Calu3 (cell line): Measurements from ENCODE around the gene ITPKB. TPM values are rescaled to one million over a fixed set of nuclear protein-coding genes. Genes with fewer than 3 reads are reported as not detected.
A peak's percentile ranks its signal among the peaks of the same experiment; 100 is the strongest.

Experiments used
- BruUV-seq: library from RNA; stranded (reverse); fragments of 400-500 nt; replicated peaks from 2 replicates; lab custom pipeline; 2021; lab: Mats Ljungman, UMichigan
- CTCF ChIA-PET: fragments of 300-600 bp; sonication (Branson Sonifier 250); formaldehyde crosslinking; loops from one replicate; lab custom pipeline; 2022; ENCODE audit warnings: antibody characterized with exemption; lab: Charles Lee
- DNase-seq: peaks from one replicate; pipeline ENCODE4 v3.0.0; 2022
- H3K27ac Mint-ChIP-seq: one replicate; pipeline ENCODE4 v1.8.0; 2022; ENCODE audit warnings: mixed read lengths; ENCODE audit not compliant: unreplicated experiment
- H3K27me3 Mint-ChIP-seq: one replicate; pipeline ENCODE4 v1.8.0; 2022; ENCODE audit warnings: mixed read lengths; ENCODE audit not compliant: unreplicated experiment
- H3K36me3 Mint-ChIP-seq: one replicate; pipeline ENCODE4 v1.8.0; 2022; ENCODE audit warnings: mild to moderate bottlenecking, moderate library complexity, mixed read lengths; ENCODE audit not compliant: insufficient read depth, unreplicated experiment
- H3K4me1 Mint-ChIP-seq: one replicate; pipeline ENCODE4 v1.8.0; 2022; ENCODE audit warnings: mild to moderate bottlenecking, low read depth, mixed read lengths; ENCODE audit not compliant: unreplicated experiment
- H3K4me3 Mint-ChIP-seq: one replicate; pipeline ENCODE4 v1.8.0; 2022; ENCODE audit warnings: mild to moderate bottlenecking, low read depth, moderate library complexity, mixed read lengths; ENCODE audit not compliant: unreplicated experiment
- H3K9me3 Mint-ChIP-seq: one replicate; pipeline ENCODE4 v1.8.0; 2022; ENCODE audit warnings: low read depth, mixed read lengths; ENCODE audit not compliant: unreplicated experiment
- CTCF ChIP-seq: fragments of 200-600 bp; IDR thresholded peaks from one replicate; pipeline ENCODE4 v1.8.0; 2022; ENCODE audit warnings: antibody characterized with exemption; ENCODE audit not compliant: unreplicated experiment
- intact Hi-C: fragments of 100-400 bp; cut with micrococcal nuclease; formaldehyde crosslinking; loops from one replicate; pipeline ENCODE4 v1.10.0; 2022; ENCODE audit not compliant: unreplicated experiment
- total RNA-seq: library from RNA; stranded (reverse); gene quantifications from 2 replicates; pipeline ENCODE4 v1.2.3, GENCODE V29; 2022

Gene ITPKB
- total RNA-seq, 1 experiment from 2014 or later, result 11.8 TPM

DNA sequence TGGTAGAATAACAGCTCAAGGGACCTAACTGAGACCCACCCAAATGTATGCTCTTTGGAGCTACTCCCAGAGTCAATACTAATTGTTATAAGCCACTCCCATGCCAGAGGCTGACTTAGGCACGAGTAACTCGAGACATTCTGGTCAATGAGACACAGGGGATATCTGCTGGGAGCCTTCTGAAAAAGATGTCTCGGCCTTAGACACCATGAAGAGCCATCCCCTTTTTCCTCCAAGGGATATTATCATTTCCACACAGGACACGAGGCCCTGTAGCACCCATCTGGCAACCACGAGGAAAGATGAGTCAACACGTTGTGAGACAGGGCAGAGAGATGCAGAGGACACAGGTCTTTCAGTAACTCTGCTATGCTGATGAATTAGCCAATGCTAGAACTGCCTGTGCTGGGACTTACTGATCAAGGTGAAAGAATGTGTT, 30.7 kb downstream of the ITPKB start:
- Mint-ChIP-seq H3K4me1 (no peaks in the 10 kb centered on the region), H3K27ac (no peak overlapping the region), H3K9me3 (no peaks in the 10 kb centered on the region), H3K27me3 (no peaks in the 10 kb centered on the region), H3K36me3 (peaks cover 13% of the 10 kb centered on the region), H3K4me3 (no peak overlapping the region)
- no peak for TF ChIP-seq CTCF
- no TSS peak for BruUV-seq
- CTCF ChIA-PET, result interaction anchor here (0.7 to 1.4 kb wide), 2 partner anchors 12 to 19 kb away, joined by 3 to 5 read pairs; no protein-coding TSS in a partner anchor
- no peak for DNase-seq
- intact Hi-C loops, result no loop called here

DNA sequence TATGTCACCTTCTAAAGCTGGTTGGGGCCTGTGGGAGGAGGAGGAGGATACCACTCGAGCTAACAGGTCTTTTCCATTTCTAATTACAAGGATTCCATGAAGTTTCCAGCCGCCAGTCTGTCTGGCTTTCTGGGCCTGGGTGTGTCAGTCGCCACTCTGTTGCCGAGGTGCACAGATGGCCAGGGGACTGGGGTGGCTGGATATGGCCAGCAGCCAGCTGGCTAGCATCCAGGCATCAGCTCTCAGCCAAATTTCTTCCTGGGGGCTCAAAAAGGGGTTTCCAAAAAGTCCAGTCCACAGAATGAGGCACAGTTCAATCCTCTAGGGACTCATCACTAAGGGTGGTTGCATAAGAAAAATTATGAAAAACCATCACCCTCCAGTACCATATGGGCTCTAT, 32.4 kb downstream of the ITPKB start:
- no TSS peak for BruUV-seq
- TF ChIP-seq CTCF, result no peak
- H3K4me3 Mint-ChIP-seq, result no peak overlapping the region
- CTCF ChIA-PET, result no interaction called here
- H3K9me3 Mint-ChIP-seq, result no peaks in the 10 kb centered on the region
- no peak overlapping the region for H3K27ac Mint-ChIP-seq
- H3K4me1 Mint-ChIP-seq, result no peaks in the 10 kb centered on the region
- intact Hi-C loops, result no loop called here
- DNase-seq, result no peak
- no peaks in the 10 kb centered on the region for H3K27me3 Mint-ChIP-seq
- H3K36me3 Mint-ChIP-seq, result peaks cover 21% of the 10 kb centered on the region

DNA sequence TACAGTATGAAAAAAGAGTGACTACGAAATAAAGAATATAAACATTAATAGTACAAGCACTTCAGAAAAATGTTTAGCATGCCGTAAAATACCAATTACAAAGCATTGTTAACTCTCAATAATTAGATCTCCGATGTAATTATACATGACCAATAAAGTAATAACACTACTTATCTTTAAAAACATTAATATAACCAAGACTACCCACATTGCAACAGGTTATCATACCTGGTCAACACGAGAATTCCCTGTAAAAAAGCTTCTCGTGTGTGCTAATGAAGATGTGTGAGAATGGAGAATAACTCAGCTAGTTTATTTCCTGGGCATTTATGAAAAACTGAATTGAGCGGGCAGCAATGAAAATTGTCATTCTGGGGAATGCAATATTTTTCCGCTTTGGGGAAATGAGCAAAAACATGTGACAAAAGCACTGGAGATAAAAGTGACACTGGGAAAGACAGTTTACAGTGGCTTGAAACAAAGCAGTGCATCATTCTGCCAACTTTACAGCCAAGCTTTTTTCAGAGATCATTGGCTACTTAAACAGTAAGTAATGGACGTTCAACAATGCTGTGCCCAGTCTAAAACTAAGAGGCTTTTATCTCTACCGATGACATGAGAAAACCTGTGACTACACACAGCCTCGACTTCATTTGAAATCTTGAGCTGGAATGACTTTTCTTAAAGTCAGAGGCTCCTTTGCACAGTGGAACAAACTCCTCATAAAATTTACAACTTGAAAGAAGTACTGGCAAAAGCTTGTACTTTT, 34.7 kb downstream of the ITPKB start:
- intact Hi-C loops, result no loop called here
- H3K36me3 Mint-ChIP-seq, result peaks cover 15% of the 10 kb centered on the region
- H3K4me3 Mint-ChIP-seq, result peak overlapping the region; percentile 84
- no TSS peak for BruUV-seq
- CTCF ChIA-PET, result interaction anchor here (0.6 to 0.7 kb wide), 2 partner anchors 22 to 159 kb away, joined by 3 to 4 read pairs; no protein-coding TSS in a partner anchor
- H3K27ac Mint-ChIP-seq, result peak overlapping the region; percentile 30
- DNase-seq, result no peak
- no peak for TF ChIP-seq CTCF
- H3K9me3 Mint-ChIP-seq, result no peaks in the 10 kb centered on the region
- H3K27me3 Mint-ChIP-seq, result no peaks in the 10 kb centered on the region
- no peaks in the 10 kb centered on the region for H3K4me1 Mint-ChIP-seq

- peak; percentile 81 for DNase-seq
- intact Hi-C loops, result no loop called here
- no peaks in the 10 kb centered on the region for H3K27me3 Mint-ChIP-seq
- TF ChIP-seq CTCF, result no peak
- TSS peak; percentile 87 for BruUV-seq
- no peaks in the 10 kb centered on the region for H3K9me3 Mint-ChIP-seq
- peak overlapping the region; percentile 84 for H3K4me3 Mint-ChIP-seq
- peak overlapping the region; percentile 97 for H3K27ac Mint-ChIP-seq
- CTCF ChIA-PET, result no interaction called here
- peaks cover 15% of the 10 kb centered on the region for H3K36me3 Mint-ChIP-seq
- H3K4me1 Mint-ChIP-seq, result no peaks in the 10 kb centered on the region
These were observed 35.9 kb downstream of the ITPKB start for GRCh38 chr1:226702957-226703831.
